Measurements from ENCODE around the gene PCSK1.
"Not testable (repeated sequence)": the region's sequence is repeated elsewhere in the genome, so short reads cannot be mapped to it uniquely, and the experiment has no call there.

The PCSK1 gene

GRCh38 chr5:96426831-96427230, 6.2 kb downstream of the PCSK1 start:
- no peak for DNase-seq (ENCODE audit: low spot score)

GRCh38 chr5:96425443-96425842, 7.6 kb downstream of the PCSK1 start:
- DNase-seq (ENCODE audit: low spot score) = no peak

GRCh38 chr5:96415897-96416296, 17.2 kb downstream of the PCSK1 start:
- no peak for DNase-seq (ENCODE audit: low spot score)

GRCh38 chr5:96412868-96413449, 20.1 kb downstream of the PCSK1 start:
- DNase-seq (ENCODE audit: low spot score) = no peak

- no peak for DNase-seq (ENCODE audit: low spot score)
These were observed 23.0 kb downstream of the PCSK1 start for GRCh38 chr5:96410013-96410412.

GRCh38 chr5:96408841-96409538, 24.1 kb downstream of the PCSK1 start:
- no peak for DNase-seq (ENCODE audit: low spot score)

- no peak for DNase-seq (ENCODE audit: low spot score)
These were observed 24.8 kb downstream of the PCSK1 start for GRCh38 chr5:96408210-96408777.

- no peak for DNase-seq (ENCODE audit: low spot score)
These were observed 25.6 kb downstream of the PCSK1 start for GRCh38 chr5:96407436-96407835.

GRCh38 chr5:96404191-96404867, 28.7 kb downstream of the PCSK1 start:
- no peak for DNase-seq (ENCODE audit: low spot score)

GRCh38 chr5:96402500-96402899, 30.5 kb downstream of the PCSK1 start:
- no peak for DNase-seq (ENCODE audit: low spot score)

GRCh38 chr5:96396878-96397277, 36.2 kb downstream of the PCSK1 start:
- no peak for DNase-seq (ENCODE audit: low spot score)

GRCh38 chr5:96395295-96395694, 37.8 kb downstream of the PCSK1 start:
- DNase-seq (ENCODE audit: low spot score) = not testable (repeated sequence)

GRCh38 chr5:96391921-96392320, 41.1 kb downstream of the PCSK1 start:
- DNase-seq (ENCODE audit: low spot score) = no peak

- DNase-seq (ENCODE audit: low spot score) = no peak
These were observed 44.9 kb downstream of the PCSK1 start for GRCh38 chr5:96388176-96388575.

- DNase-seq (ENCODE audit: low spot score) = no peak
These were observed 45.4 kb downstream of the PCSK1 start for GRCh38 chr5:96387616-96388015.

GRCh38 chr5:96385538-96385937, 47.5 kb downstream of the PCSK1 start:
- DNase-seq (ENCODE audit: low spot score) = no peak

- DNase-seq (ENCODE audit: low spot score) = no peak
These were observed 48.7 kb downstream of the PCSK1 start for GRCh38 chr5:96384353-96384752.

GRCh38 chr5:96381526-96381925, 51.5 kb downstream of the PCSK1 start:
- no peak for DNase-seq (ENCODE audit: low spot score)

- no peak for DNase-seq (ENCODE audit: low spot score)
These were observed 53.2 kb downstream of the PCSK1 start for GRCh38 chr5:96379896-96380295.

GRCh38 chr5:96377597-96377996, 55.5 kb downstream of the PCSK1 start:
- no peak for DNase-seq (ENCODE audit: low spot score)

GRCh38 chr5:96377167-96377566, 55.9 kb downstream of the PCSK1 start:
- no peak for DNase-seq (ENCODE audit: low spot score)

- no peak for DNase-seq (ENCODE audit: low spot score)
These were observed 58.4 kb downstream of the PCSK1 start for GRCh38 chr5:96374653-96375052.

- DNase-seq (ENCODE audit: low spot score) = no peak
These were observed 59.7 kb downstream of the PCSK1 start for GRCh38 chr5:96373381-96373733.

All from HuH-7.5 (cell line).